Mucosa of descending colon (tissue), 3 donors: Measurements from ENCODE around the gene SMARCA5. TPM values are rescaled to one million over a fixed set of nuclear protein-coding genes. Genes with fewer than 3 reads are reported as not detected.

Source experiments
- ATAC-seq: fragments of 200-7000 bp; cut with Tn5 transposase; one replicate; pipeline ENCODE4 v1.9.1; 2020; ENCODE audit warnings: mild to moderate bottlenecking, moderate library complexity
- DNase-seq, 3 donors: peaks; one replicate each; pipeline ENCODE4 v3.0.0-alpha.2; 2020
- H3K36me3 ChIP-seq: fragments of 200-600 bp; one replicate; pipeline ENCODE4 v1.8.0; 2021; ENCODE audit warnings: low read depth, mild to moderate bottlenecking
- H3K4me1 ChIP-seq: fragments of 200-600 bp; one replicate; pipeline ENCODE4 v1.8.0; 2021; ENCODE audit warnings: low read depth, mild to moderate bottlenecking
- H3K4me3 ChIP-seq: fragments of 200-600 bp; one replicate; pipeline ENCODE4 v1.8.0; 2021; ENCODE audit warnings: mild to moderate bottlenecking
- H3K9me3 ChIP-seq: fragments of 200-600 bp; one replicate; pipeline ENCODE4 v1.8.0; 2021; ENCODE audit warnings: mild to moderate bottlenecking
- intact Hi-C, 2 donors: fragments of 100-400 bp; cut with DNase I in 1 of 2; cut with micrococcal nuclease in 1 of 2; formaldehyde crosslinking; loops; one replicate each; pipeline versions ENCODE4 v1.11.0 to v1.11.1; 2022; cut with DNase I, micrococcal nuclease
- total RNA-seq, 3 donors: library from RNA; stranded (reverse); fragmentation: NEBNext Ultra II Directional in 2 of 3; extraction: Animal tissue kit (Norgen Biotek cat#: 25700) in 2 of 3; gene quantifications; one replicate each; pipeline versions ENCODE4 v1.2.1 to v1.2.4, GENCODE V29; 2021 to 2023
- TF ChIP-seq, protein P1 (sequence below): fragments of 200-600 bp; IDR thresholded peaks from one replicate; pipeline ENCODE4 v1.8.0; 2022; ENCODE audit warnings: antibody characterized with exemption, mild to moderate bottlenecking
- donor health status: DM: no; HTN: no; CAD: no; lungs with moderate emphysema.
- donor health status: DM: no; HTN: no; CAD: no.
- donor health status: DM: no; HTN: yes; CAD: no.

Gene SMARCA5
- total RNA-seq, 3 donors from 2014 or later, result 27.9 to 45.9 (median 30.5) TPM

GRCh38 chr4:143538979-143539669 is 25.6 kb downstream of the SMARCA5 start:
- ATAC-seq, result no peak
- H3K9me3 ChIP-seq, result no peaks in the 10 kb centered on the region
- TF ChIP-seq, protein P1, sequence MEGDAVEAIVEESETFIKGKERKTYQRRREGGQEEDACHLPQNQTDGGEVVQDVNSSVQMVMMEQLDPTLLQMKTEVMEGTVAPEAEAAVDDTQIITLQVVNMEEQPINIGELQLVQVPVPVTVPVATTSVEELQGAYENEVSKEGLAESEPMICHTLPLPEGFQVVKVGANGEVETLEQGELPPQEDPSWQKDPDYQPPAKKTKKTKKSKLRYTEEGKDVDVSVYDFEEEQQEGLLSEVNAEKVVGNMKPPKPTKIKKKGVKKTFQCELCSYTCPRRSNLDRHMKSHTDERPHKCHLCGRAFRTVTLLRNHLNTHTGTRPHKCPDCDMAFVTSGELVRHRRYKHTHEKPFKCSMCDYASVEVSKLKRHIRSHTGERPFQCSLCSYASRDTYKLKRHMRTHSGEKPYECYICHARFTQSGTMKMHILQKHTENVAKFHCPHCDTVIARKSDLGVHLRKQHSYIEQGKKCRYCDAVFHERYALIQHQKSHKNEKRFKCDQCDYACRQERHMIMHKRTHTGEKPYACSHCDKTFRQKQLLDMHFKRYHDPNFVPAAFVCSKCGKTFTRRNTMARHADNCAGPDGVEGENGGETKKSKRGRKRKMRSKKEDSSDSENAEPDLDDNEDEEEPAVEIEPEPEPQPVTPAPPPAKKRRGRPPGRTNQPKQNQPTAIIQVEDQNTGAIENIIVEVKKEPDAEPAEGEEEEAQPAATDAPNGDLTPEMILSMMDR, result no peak
- H3K36me3 ChIP-seq, result peaks cover 4% of the 10 kb centered on the region
- DNase-seq, result no peak
- no peaks in the 10 kb centered on the region for H3K4me1 ChIP-seq
- intact Hi-C loops, result no loop called here
- H3K4me3 ChIP-seq, result no peak overlapping the region

GRCh38 chr4:143539670-143540023 is 26.1 kb downstream of the SMARCA5 start:
- Histone ChIP-seq H3K36me3 (peaks cover 4% of the 10 kb centered on the region), H3K4me3 (no peak overlapping the region), H3K4me1 (no peaks in the 10 kb centered on the region), H3K9me3 (no peaks in the 10 kb centered on the region)
- intact Hi-C loops, result no loop called here
- TF ChIP-seq, protein P1, result no peak
- ATAC-seq (no peak), DNase-seq (no peak)

- TF ChIP-seq, protein P1, result no peak
- DNase-seq, result no peak
- ATAC-seq, result no peak
- intact Hi-C loops, result no loop called here
- no peaks in the 10 kb centered on the region for H3K36me3 ChIP-seq
- H3K4me1 ChIP-seq, result no peaks in the 10 kb centered on the region
- H3K4me3 ChIP-seq, result no peak overlapping the region
- H3K9me3 ChIP-seq, result no peaks in the 10 kb centered on the region
Observed at GRCh38 chr4:143549928-143550327, 36.4 kb downstream of the SMARCA5 start.

- H3K4me3 ChIP-seq, result no peak overlapping the region
- TF ChIP-seq, protein P1, result no peak
- no peaks in the 10 kb centered on the region for H3K9me3 ChIP-seq
- H3K36me3 ChIP-seq, result no peaks in the 10 kb centered on the region
- intact Hi-C loops, result no loop called here
- no peaks in the 10 kb centered on the region for H3K4me1 ChIP-seq
- ATAC-seq, result no peak
- DNase-seq, result no peak
Observed at GRCh38 chr4:143554728-143555597, 41.5 kb downstream of the SMARCA5 start.

DNA sequence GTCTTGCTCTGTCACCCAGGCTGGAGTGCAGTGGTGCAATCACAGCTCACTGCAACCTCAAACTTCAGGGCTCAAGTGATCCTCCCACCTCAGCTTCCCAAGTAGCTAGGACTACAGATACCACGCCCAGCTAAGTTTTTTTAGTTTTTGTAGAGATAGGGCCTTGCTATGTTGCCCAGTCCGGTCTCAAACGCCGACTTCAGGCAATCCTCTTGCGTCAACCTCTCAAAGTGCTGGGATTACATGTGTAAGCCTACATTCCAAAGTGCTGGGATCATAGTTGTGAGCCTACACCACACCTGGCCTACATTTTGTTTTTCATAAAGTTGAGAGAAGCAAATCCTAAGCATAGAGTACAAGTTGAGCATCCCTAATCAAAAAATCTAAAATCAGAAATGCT is 42.2 kb downstream of the SMARCA5 start:
- Histone ChIP-seq H3K4me3 (no peak overlapping the region), H3K9me3 (no peaks in the 10 kb centered on the region), H3K36me3 (no peaks in the 10 kb centered on the region), H3K4me1 (no peaks in the 10 kb centered on the region)
- TF ChIP-seq, protein P1, result no peak
- ATAC-seq (no peak), DNase-seq (no peak)
- intact Hi-C loops, result no loop called here
